GM19035 (cell line): ENCODE measurements around the gene SH3PXD2B.
"Not testable (repeated sequence)": the region's sequence is repeated elsewhere in the genome, so short reads cannot be mapped to it uniquely, and the experiment has no call there.

Source experiments
- ATAC-seq: cut with Tn5 transposase; IDR thresholded peaks from one replicate; pipeline ENCODE4 v1.9.1; 2021; ENCODE audit not compliant: unreplicated experiment

The SH3PXD2B gene

GRCh38 chr5:172403817-172404216 lies 50.5 kb downstream of the SH3PXD2B start:
- ATAC-seq, result no peak

GRCh38 chr5:172403189-172403796 lies 51.0 kb downstream of the SH3PXD2B start:
- ATAC-seq, result no peak

- no peak for ATAC-seq
Observed at GRCh38 chr5:172402531-172403188, 51.7 kb downstream of the SH3PXD2B start.

- not testable (repeated sequence) for ATAC-seq
Observed at GRCh38 chr5:172402031-172402430, 52.3 kb downstream of the SH3PXD2B start.

DNA sequence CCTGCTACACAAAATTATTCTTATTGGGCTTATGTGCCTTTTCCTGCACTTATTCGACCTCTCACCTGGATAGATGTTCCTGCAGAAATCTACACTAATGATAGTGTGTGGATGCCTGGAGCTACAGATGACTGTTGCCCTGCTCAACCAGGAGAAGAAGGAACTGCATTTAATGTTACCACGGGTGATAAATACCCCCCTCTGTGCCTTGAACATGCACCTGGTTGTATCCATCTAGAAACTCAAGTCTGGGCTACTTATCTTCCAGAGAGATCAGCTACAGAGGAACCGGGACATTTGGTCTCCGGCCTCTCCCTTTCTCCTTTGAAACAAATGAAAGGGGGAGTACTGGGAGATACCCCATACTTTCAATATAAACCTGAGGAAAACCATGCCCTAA lies 54.5 kb downstream of the SH3PXD2B start:
- no peak for ATAC-seq

DNA sequence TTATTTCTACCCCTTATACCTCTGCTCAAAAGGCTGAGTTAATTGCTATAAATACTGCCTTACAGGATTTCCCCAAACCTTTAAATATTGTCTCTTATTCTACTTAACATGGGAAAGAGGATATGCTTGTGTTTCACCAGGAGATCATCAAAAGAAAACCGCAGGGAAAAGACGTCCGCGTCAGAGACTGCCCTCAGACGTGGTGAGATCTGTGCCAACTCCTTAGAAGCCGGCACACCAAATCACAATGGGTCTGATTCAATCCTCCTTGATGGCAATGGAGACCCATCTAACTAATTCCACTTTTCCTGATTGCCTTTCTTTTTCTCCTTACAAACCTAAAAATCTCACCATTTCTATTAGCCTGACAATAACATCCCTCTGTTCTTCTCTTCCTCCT lies 55.0 kb downstream of the SH3PXD2B start:
- ATAC-seq, result no peak

- not testable (repeated sequence) for ATAC-seq
Observed at GRCh38 chr5:172398645-172399044, 55.7 kb downstream of the SH3PXD2B start.

- ATAC-seq, result not testable (repeated sequence)
Observed at GRCh38 chr5:172396994-172397393, 57.3 kb downstream of the SH3PXD2B start.

- ATAC-seq, result no peak
Observed at GRCh38 chr5:172396220-172396619, 58.1 kb downstream of the SH3PXD2B start.

DNA sequence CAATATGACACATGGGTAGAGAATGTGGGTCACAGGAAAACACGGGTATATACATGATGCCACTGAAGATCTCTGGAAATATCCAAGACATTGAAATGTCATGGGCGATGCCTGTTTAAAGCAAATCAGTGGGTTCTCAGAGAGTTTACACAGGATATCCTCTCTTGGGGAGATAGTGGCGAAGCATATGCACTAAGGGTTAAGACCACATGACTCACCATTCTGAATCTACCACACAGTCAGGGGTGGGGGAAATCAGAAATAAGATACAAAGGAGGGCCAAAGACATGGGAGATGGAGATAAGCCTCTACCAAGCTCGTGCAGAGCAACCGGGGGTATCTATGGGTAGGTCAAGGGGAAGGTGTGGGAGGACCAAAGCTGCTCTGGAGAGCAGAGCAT lies 58.8 kb downstream of the SH3PXD2B start:
- no peak for ATAC-seq

- ATAC-seq, result no peak
Observed at GRCh38 chr5:172389578-172390112, 64.7 kb downstream of the SH3PXD2B start.

DNA sequence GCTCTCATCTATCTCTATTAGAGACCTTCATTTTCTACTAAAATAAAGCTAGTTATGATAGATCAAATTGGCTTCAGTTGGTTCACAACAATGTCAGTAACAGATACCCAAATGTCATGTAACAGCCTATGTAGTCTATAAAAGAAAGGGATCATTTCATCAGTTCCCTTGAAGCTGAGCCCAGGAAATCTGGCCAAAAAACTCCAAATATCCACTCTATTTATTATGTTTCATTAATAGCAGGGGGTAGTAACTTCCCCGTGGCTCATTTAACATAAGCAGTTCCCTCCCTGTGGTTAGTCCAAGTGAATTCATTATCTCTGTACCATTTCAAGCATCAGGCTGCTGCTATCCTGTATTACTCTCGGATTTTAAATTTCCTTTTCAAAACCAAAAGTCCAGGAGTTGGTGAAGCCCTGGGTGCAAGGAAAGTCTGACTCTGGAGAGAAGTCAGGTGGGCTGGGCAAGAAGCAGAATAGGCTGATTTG lies 66.0 kb downstream of the SH3PXD2B start:
- no peak for ATAC-seq

DNA sequence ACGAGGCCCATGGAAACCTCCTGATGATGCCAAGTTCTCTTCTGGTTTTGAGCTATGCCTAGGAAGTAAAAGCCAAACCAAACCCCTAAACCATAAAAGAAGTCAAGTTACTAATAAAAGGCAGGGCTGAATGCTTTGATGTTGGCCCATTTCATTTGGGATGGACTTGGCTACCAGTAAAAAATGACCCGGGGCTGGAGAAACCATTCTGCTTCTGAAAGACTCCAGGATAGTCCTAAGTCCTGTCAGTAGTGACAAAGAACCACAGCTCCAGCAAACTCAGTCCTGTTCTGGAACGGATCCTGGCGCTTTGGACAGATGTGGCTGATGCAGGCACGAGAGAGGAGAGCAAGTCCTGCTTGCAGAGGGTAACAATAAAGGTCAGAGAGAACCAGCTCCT lies 68.6 kb downstream of the SH3PXD2B start:
- no peak for ATAC-seq

GRCh38 chr5:172385010-172385563 lies 69.2 kb downstream of the SH3PXD2B start:
- no peak for ATAC-seq

- no peak for ATAC-seq
Observed at GRCh38 chr5:172383191-172383802, 71.0 kb downstream of the SH3PXD2B start.

- ATAC-seq, result no peak
Observed at GRCh38 chr5:172380987-172381643, 73.2 kb downstream of the SH3PXD2B start.

- no peak for ATAC-seq
Observed at GRCh38 chr5:172380301-172380986, 73.9 kb downstream of the SH3PXD2B start.

- ATAC-seq, result no peak
Observed at GRCh38 chr5:172379481-172379880, 74.8 kb downstream of the SH3PXD2B start.

GRCh38 chr5:172377856-172378255 lies 76.5 kb downstream of the SH3PXD2B start:
- no peak for ATAC-seq

GRCh38 chr5:172377438-172377837 lies 76.9 kb downstream of the SH3PXD2B start:
- ATAC-seq, result no peak

GRCh38 chr5:172374783-172375182 lies 79.5 kb downstream of the SH3PXD2B start:
- no peak for ATAC-seq
